Measurements from ENCODE around the gene SNAPC2. TPM values are rescaled to one million over a fixed set of nuclear protein-coding genes. Genes with fewer than 3 reads are reported as not detected.
A peak's percentile ranks its signal among the peaks of the same experiment; 100 is the strongest.
"Not testable (repeated sequence)": the region's sequence is repeated elsewhere in the genome, so short reads cannot be mapped to it uniquely, and the experiment has no call there.

The SNAPC2 gene
- total and polyA plus RNA-seq, 2 donors, result 6.4 to 16.0 TPM

DNA sequence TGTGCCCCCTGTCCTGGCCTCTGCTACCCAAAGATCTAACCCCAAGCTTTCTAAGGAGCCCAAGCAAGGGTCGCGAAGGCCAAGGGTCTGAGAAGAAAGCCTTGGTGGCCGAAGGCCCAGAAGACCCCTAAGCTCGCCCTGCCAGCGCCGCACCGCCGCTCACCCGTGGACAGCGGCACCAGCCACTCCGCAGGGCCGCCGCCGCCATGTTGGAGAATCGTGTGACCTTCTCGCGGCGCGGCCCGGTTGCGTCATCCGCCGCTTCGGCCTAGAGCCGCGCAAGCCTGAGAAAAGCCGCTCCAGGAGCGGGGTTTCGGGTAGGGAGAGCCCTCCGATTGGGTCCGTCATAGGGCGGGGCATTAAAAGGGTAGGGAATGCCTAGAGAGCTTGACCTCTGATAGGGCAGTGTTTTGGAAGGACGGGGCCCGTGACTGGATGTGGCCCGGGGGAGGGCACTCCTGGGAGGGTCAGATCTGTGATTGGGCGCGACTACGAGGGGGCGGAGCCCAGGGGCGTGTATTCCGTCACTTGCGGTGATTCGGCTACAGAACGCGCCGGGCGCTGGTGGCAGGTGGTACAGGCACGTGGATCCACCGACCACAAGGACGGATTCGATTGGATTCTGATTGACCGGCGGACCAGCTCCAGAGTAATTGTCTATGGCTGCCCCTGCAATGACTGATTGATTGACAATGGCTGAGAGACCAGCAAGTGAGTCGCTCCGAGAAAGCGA is 23.5 kb downstream of the SNAPC2 start, which contains the start of gene TIMM44:
Gene TIMM44, minus strand, starts transcription at position 223 of the 733 bp plus-strand sequence. Its CDS starts 15 bp downstream, at position 208.
- peak within 1 kb of the TSS; percentile 86 to 94 for H3K4me3 ChIP-seq (ENCODE audit: low read length in 2 of 2)
- no peaks in the 10 kb centered on the region for H3K9me3 ChIP-seq (ENCODE audit: control insufficient read depth in 2 of 2, insufficient read depth in 1 of 2, low read length in 1 of 2)
- H3K27me3 ChIP-seq (ENCODE audit: control insufficient read depth in 2 of 2, insufficient read depth in 1 of 2, low read length in 1 of 2), result no peaks in the 10 kb centered on the region
- peak within 1 kb of the TSS; percentile 81 to 96 for H3K27ac ChIP-seq (ENCODE audit: low read depth in 1 of 2, low read length in 1 of 2)
- DNase-seq (ENCODE audit: low read depth in 6 of 9, low spot score in 9 of 9), result peak; percentile 92 to 99 (median 97)
- H3K4me1 ChIP-seq (ENCODE audit: control insufficient read depth in 2 of 2, insufficient read depth in 2 of 2, low read length in 2 of 2), result peaks cover 8 to 15% of the 10 kb centered on the region in 2 donors
- WGBS, result under 1% methylated on average over 56 of the region's 56 CpGs
- peaks cover 11 to 14% of the 10 kb centered on the region in 2 donors for H3K36me3 ChIP-seq (ENCODE audit: control insufficient read depth in 2 of 2, insufficient read depth in 2 of 2, low read length in 1 of 2)

GRCh38 chr19:7944177-7944761 is 24.1 kb downstream of the SNAPC2 start:
- Histone ChIP-seq H3K4me1 (ENCODE audit: control insufficient read depth in 2 of 2, insufficient read depth in 2 of 2, low read length in 2 of 2) (peaks cover 8 to 15% of the 10 kb centered on the region in 2 donors), H3K27me3 (ENCODE audit: control insufficient read depth in 2 of 2, insufficient read depth in 1 of 2, low read length in 1 of 2) (no peaks in the 10 kb centered on the region), H3K36me3 (ENCODE audit: control insufficient read depth in 2 of 2, insufficient read depth in 2 of 2, low read length in 1 of 2) (peaks cover 11% of the 10 kb centered on the region in 2 donors), H3K9me3 (ENCODE audit: control insufficient read depth in 2 of 2, insufficient read depth in 1 of 2, low read length in 1 of 2) (no peaks in the 10 kb centered on the region), H3K27ac (ENCODE audit: low read depth in 1 of 2, low read length in 1 of 2) (peak overlapping the region; percentile 81 to 83), H3K4me3 (ENCODE audit: low read length in 2 of 2) (peak overlapping the region; percentile 86 to 94)
- DNase-seq (ENCODE audit: low read depth in 6 of 9, low spot score in 9 of 9), result peak; percentile 73 to 95 (median 91)
- 31% methylated on average over 18 of the region's 18 CpGs for WGBS

- 97% methylated on average over 4 of the region's 4 CpGs for WGBS
- Histone ChIP-seq H3K9me3 (ENCODE audit: control insufficient read depth in 2 of 2, insufficient read depth in 1 of 2, low read length in 1 of 2) (no peaks in the 10 kb centered on the region), H3K27ac (ENCODE audit: low read depth in 1 of 2, low read length in 1 of 2) (no peak overlapping the region), H3K36me3 (ENCODE audit: control insufficient read depth in 2 of 2, insufficient read depth in 2 of 2, low read length in 1 of 2) (no peaks in the 10 kb centered on the region), H3K4me1 (ENCODE audit: control insufficient read depth in 2 of 2, insufficient read depth in 2 of 2, low read length in 2 of 2) (peaks cover 2 to 7% of the 10 kb centered on the region in 2 donors), H3K27me3 (ENCODE audit: control insufficient read depth in 2 of 2, insufficient read depth in 1 of 2, low read length in 1 of 2) (no peaks in the 10 kb centered on the region), H3K4me3 (ENCODE audit: low read length in 2 of 2) (no peak overlapping the region)
- no peak for DNase-seq (ENCODE audit: low read depth in 6 of 9, low spot score in 9 of 9)
Measured at GRCh38 chr19:7947939-7948338, 27.8 kb downstream of the SNAPC2 start.

- Histone ChIP-seq H3K4me1 (ENCODE audit: control insufficient read depth in 2 of 2, insufficient read depth in 2 of 2, low read length in 2 of 2) (peaks cover 0 to 2% of the 10 kb centered on the region in 2 donors), H3K27ac (ENCODE audit: low read depth in 1 of 2, low read length in 1 of 2) (no peak overlapping the region), H3K36me3 (ENCODE audit: control insufficient read depth in 2 of 2, insufficient read depth in 2 of 2, low read length in 1 of 2) (peaks cover 4 to 8% of the 10 kb centered on the region in 2 donors), H3K4me3 (ENCODE audit: low read length in 2 of 2) (no peak overlapping the region), H3K27me3 (ENCODE audit: control insufficient read depth in 2 of 2, insufficient read depth in 1 of 2, low read length in 1 of 2) (no peaks in the 10 kb centered on the region), H3K9me3 (ENCODE audit: control insufficient read depth in 2 of 2, insufficient read depth in 1 of 2, low read length in 1 of 2) (no peaks in the 10 kb centered on the region)
- 43% methylated on average over 3 of the region's 3 CpGs for WGBS
- DNase-seq (ENCODE audit: low read depth in 6 of 9, low spot score in 9 of 9), result no peak
Measured at GRCh38 chr19:7953060-7953459, 32.9 kb downstream of the SNAPC2 start.

DNA sequence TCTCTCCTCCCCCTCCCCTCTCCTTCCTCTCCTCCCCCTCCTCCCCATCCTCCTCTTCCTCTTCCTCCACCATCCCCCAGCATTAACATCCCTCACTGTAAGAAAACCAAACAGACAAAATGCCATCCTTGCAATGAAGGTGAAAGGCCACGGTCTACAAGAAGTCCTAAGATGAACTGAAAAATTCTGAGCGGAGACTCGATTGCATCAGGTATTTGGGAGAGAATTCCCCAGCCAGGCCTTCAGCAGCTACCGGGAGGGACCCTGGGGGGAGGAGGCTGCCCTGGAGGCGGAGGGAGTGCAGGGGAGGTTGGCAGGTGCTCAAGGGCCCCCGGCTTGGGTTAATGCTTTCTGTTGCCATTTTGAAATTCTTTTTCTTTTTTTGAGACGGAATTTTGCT is 33.4 kb downstream of the SNAPC2 start:
- Histone ChIP-seq H3K4me1 (ENCODE audit: control insufficient read depth in 2 of 2, insufficient read depth in 2 of 2, low read length in 2 of 2) (peaks cover 0 to 2% of the 10 kb centered on the region in 2 donors), H3K27me3 (ENCODE audit: control insufficient read depth in 2 of 2, insufficient read depth in 1 of 2, low read length in 1 of 2) (no peaks in the 10 kb centered on the region), H3K36me3 (ENCODE audit: control insufficient read depth in 2 of 2, insufficient read depth in 2 of 2, low read length in 1 of 2) (peaks cover 8 to 13% of the 10 kb centered on the region in 2 donors), H3K27ac (ENCODE audit: low read depth in 1 of 2, low read length in 1 of 2) (no peak overlapping the region), H3K4me3 (ENCODE audit: low read length in 2 of 2) (no peak overlapping the region), H3K9me3 (ENCODE audit: control insufficient read depth in 2 of 2, insufficient read depth in 1 of 2, low read length in 1 of 2) (no peaks in the 10 kb centered on the region)
- WGBS, result 88% methylated on average over 7 of the region's 7 CpGs
- no peak for DNase-seq (ENCODE audit: low read depth in 6 of 9, low spot score in 9 of 9)

GRCh38 chr19:7955696-7956095 is 35.6 kb downstream of the SNAPC2 start:
- DNase-seq (ENCODE audit: low read depth in 6 of 9, low spot score in 9 of 9), result peak in 1 of 9 donors; percentile 14
- H3K4me1 ChIP-seq (ENCODE audit: control insufficient read depth in 2 of 2, insufficient read depth in 2 of 2, low read length in 2 of 2), result peaks cover 0 to 2% of the 10 kb centered on the region in 2 donors
- no peaks in the 10 kb centered on the region for H3K9me3 ChIP-seq (ENCODE audit: control insufficient read depth in 2 of 2, insufficient read depth in 1 of 2, low read length in 1 of 2)
- no peak overlapping the region for H3K27ac ChIP-seq (ENCODE audit: low read depth in 1 of 2, low read length in 1 of 2)
- no peaks in the 10 kb centered on the region for H3K27me3 ChIP-seq (ENCODE audit: control insufficient read depth in 2 of 2, insufficient read depth in 1 of 2, low read length in 1 of 2)
- 96% methylated on average over 11 of the region's 11 CpGs for WGBS
- H3K36me3 ChIP-seq (ENCODE audit: control insufficient read depth in 2 of 2, insufficient read depth in 2 of 2, low read length in 1 of 2), result peaks cover 19 to 27% of the 10 kb centered on the region in 2 donors
- H3K4me3 ChIP-seq (ENCODE audit: low read length in 2 of 2), result no peak overlapping the region

DNA sequence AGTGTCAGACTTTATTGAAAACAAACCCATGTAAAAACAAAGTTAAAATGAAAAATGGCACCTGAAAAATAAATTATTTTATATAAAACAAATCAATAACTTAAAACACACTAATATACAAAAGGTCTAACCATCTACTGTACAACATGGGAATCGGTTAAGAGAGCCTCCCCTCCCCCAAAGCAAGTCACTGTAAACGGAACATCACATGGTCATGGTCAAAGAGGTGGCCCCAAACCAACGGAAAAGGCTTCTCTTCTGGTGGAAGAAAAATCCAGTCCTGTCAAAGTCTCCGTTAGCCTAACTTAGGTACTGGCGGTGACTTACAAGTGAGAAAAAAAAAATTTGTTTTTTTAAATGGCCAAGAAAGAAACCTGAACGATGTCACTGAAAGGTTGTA is 39.1 kb downstream of the SNAPC2 start:
- Histone ChIP-seq H3K27me3 (ENCODE audit: control insufficient read depth in 2 of 2, insufficient read depth in 1 of 2, low read length in 1 of 2) (no peaks in the 10 kb centered on the region), H3K27ac (ENCODE audit: low read depth in 1 of 2, low read length in 1 of 2) (no peak overlapping the region), H3K9me3 (ENCODE audit: control insufficient read depth in 2 of 2, insufficient read depth in 1 of 2, low read length in 1 of 2) (peaks cover 0 to 1% of the 10 kb centered on the region in 2 donors), H3K4me1 (ENCODE audit: control insufficient read depth in 2 of 2, insufficient read depth in 2 of 2, low read length in 2 of 2) (no peaks in the 10 kb centered on the region), H3K36me3 (ENCODE audit: control insufficient read depth in 2 of 2, insufficient read depth in 2 of 2, low read length in 1 of 2) (peaks cover 45 to 58% of the 10 kb centered on the region in 2 donors), H3K4me3 (ENCODE audit: low read length in 2 of 2) (no peak overlapping the region)
- DNase-seq (ENCODE audit: low read depth in 6 of 9, low spot score in 9 of 9), result no peak
- WGBS, result 38% methylated on average over 6 of the region's 6 CpGs

GRCh38 chr19:7961082-7961481 is 40.9 kb downstream of the SNAPC2 start:
- H3K27me3 ChIP-seq (ENCODE audit: control insufficient read depth in 2 of 2, insufficient read depth in 1 of 2, low read length in 1 of 2); DNase-seq (ENCODE audit: low read depth in 6 of 9, low spot score in 9 of 9); H3K27ac ChIP-seq (ENCODE audit: low read depth in 1 of 2, low read length in 1 of 2); H3K4me1 ChIP-seq (ENCODE audit: control insufficient read depth in 2 of 2, insufficient read depth in 2 of 2, low read length in 2 of 2); H3K9me3 ChIP-seq (ENCODE audit: control insufficient read depth in 2 of 2, insufficient read depth in 1 of 2, low read length in 1 of 2); H3K4me3 ChIP-seq (ENCODE audit: low read length in 2 of 2): not testable (repeated sequence)
- WGBS, result 98% methylated on average over 4 of the region's 4 CpGs
- H3K36me3 ChIP-seq (ENCODE audit: control insufficient read depth in 2 of 2, insufficient read depth in 2 of 2, low read length in 1 of 2), result peaks cover 59 to 75% of the 10 kb centered on the region in 2 donors

DNA sequence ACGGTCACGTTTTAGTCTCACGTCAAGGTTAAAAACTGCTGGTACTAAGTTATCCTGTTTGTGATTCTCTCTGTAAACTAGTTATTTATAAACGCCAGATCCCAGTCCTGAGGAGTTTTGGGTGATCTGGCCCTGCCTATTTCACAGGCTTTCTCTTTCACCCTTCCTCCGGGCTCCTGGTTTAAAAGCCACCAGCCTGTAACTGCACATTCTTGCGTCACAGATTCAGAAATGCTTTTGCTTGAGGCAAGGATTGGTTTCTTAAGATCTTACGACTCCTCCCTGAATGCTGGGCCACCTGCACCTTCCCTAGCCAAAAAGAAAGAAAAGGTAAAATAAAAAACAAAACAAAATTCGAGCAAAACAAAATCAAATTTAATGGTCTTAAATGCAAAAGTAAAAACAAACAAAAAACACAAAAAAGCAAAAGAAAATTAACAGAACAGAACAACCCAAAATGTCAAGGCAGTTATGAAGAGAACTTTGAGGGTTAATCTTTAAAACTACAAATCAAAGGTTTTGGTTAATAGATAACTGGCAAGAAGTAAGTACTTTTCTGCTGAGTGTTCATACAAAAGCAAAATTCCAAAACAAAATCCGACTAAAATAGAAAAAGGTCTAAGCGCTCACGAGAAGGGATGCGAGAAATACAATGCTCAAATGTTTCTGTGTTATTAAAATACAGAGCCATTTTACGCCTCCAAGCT is 41.9 kb downstream of the SNAPC2 start:
- WGBS, result 97% methylated on average over 13 of the region's 13 CpGs
- peaks cover 67 to 85% of the 10 kb centered on the region in 2 donors for H3K36me3 ChIP-seq (ENCODE audit: control insufficient read depth in 2 of 2, insufficient read depth in 2 of 2, low read length in 1 of 2)

More for the DNA sequence above, 41.9 kb downstream of the SNAPC2 start:
- H3K9me3 ChIP-seq (ENCODE audit: control insufficient read depth in 2 of 2, insufficient read depth in 1 of 2, low read length in 1 of 2), result peaks cover 0 to 1% of the 10 kb centered on the region in 2 donors
- no peak for DNase-seq (ENCODE audit: low read depth in 6 of 9, low spot score in 9 of 9)
- H3K4me3 ChIP-seq (ENCODE audit: low read length in 2 of 2), result no peak overlapping the region
- H3K27me3 ChIP-seq (ENCODE audit: control insufficient read depth in 2 of 2, insufficient read depth in 1 of 2, low read length in 1 of 2), result no peaks in the 10 kb centered on the region
- H3K27ac ChIP-seq (ENCODE audit: low read depth in 1 of 2, low read length in 1 of 2), result no peak overlapping the region
- no peaks in the 10 kb centered on the region for H3K4me1 ChIP-seq (ENCODE audit: control insufficient read depth in 2 of 2, insufficient read depth in 2 of 2, low read length in 2 of 2)

Data from thymus (tissue), 11 donors.